ENCODE results near the gene FAM221B. TPM values are rescaled to one million over a fixed set of nuclear protein-coding genes. Genes with fewer than 3 reads are reported as not detected.

Gene FAM221B
- total and polyA plus RNA-seq, 7 donors: 0.03 TPM; not detected in 6

- DNase-seq: no peak
- H3K4me1 ChIP-seq: peaks cover 0 to 30% (median 24%) of the 10 kb centered on the region in 4 donors
- WGBS, 2 donors: 87 to 89% methylated on average over 3 of the region's 3 CpGs
- TF ChIP-seq EP300 (IDR thresholded peaks at IDR 0.05) (no peak), POLR2A (IDR thresholded peaks at IDR 0.05) (no peak), POLR2AphosphoS5 (IDR thresholded peaks at IDR 0.05) (no peak)
- TF ChIP-seq, protein P1, sequence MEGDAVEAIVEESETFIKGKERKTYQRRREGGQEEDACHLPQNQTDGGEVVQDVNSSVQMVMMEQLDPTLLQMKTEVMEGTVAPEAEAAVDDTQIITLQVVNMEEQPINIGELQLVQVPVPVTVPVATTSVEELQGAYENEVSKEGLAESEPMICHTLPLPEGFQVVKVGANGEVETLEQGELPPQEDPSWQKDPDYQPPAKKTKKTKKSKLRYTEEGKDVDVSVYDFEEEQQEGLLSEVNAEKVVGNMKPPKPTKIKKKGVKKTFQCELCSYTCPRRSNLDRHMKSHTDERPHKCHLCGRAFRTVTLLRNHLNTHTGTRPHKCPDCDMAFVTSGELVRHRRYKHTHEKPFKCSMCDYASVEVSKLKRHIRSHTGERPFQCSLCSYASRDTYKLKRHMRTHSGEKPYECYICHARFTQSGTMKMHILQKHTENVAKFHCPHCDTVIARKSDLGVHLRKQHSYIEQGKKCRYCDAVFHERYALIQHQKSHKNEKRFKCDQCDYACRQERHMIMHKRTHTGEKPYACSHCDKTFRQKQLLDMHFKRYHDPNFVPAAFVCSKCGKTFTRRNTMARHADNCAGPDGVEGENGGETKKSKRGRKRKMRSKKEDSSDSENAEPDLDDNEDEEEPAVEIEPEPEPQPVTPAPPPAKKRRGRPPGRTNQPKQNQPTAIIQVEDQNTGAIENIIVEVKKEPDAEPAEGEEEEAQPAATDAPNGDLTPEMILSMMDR (IDR thresholded peaks at IDR 0.05): no peak
- H3K36me3 ChIP-seq: no peaks in the 10 kb centered on the region
- intact Hi-C loops (cut with DNase I): no loop called here
- H3K4me3 ChIP-seq: no peak overlapping the region
- H3K27ac ChIP-seq: peak overlapping the region in 1 of 4 donors; percentile 93
- H3K27me3 ChIP-seq: no peaks in the 10 kb centered on the region
- H3K9me3 ChIP-seq: no peaks in the 10 kb centered on the region
Measured at GRCh38 chr9:35827486-35827885, 1.0 kb downstream of the FAM221B start.

DNA sequence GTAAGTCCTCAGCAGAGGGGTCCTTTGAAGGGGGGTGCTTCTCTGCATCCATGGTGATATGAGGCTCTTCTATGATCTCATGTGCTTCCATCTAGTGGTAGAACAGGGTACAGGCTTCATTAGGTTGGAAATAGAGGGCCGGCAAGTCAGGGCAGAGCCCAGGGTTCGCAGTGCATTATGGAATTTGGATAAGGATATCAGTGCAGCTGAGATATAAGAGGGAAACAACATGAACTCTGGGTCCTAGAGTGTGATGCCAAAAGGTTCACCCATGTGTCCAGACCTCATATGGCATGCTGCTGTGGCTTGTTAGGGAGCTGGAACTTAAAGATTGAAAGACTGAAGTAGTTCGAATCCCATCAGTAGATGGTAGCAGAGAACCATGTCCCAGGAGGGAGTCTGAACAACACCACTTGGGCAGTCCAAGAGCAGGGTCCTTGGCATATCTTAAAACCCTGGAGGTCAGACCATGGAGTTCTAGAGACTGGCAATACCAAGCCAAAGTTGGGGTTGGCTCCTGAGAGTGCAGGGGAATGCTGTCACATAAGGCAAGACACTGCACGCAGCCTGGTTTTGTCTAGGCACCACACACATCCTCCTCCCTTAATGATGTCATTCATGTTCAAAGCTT lies 2.3 kb downstream of the FAM221B start:
- Histone ChIP-seq H3K36me3 (no peaks in the 10 kb centered on the region), H3K27ac (peak overlapping the region in 3 of 4 donors; percentile 8 to 36 (median 18)), H3K4me1 (peaks cover 0 to 25% (median 22%) of the 10 kb centered on the region in 4 donors), H3K9me3 (no peaks in the 10 kb centered on the region), H3K4me3 (no peak overlapping the region), H3K27me3 (no peaks in the 10 kb centered on the region)
- intact Hi-C loops (cut with DNase I): no loop called here
- peak; percentile 39 for DNase-seq
- TF ChIP-seq, protein P1 (IDR thresholded peaks at IDR 0.05): peak; percentile 54 to 85 (median 79)
- no peak for TF ChIP-seq EP300 (IDR thresholded peaks at IDR 0.05)
- 27 to 32% methylated on average over 4 of the region's 4 CpGs for WGBS, 2 donors

DNA sequence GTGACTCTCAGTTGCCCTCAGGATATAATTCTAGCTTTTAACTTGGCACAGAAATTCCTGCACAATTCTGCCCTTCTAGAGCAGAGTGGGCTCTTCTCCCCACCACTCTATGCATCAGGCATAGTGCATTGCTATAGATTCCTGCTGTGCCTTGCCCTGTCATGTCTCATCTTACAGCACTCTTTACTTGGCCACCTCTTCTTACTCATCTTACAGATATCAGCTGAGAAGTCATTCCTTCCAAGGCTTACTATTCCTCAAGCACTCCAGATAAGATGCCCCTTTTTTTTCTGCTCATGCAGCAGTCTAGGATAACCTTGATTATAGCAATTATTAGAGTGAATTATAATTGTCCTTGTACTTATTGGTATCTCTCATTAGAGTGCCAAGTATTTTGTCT lies 5.6 kb downstream of the FAM221B start:
- H3K9me3 ChIP-seq: no peaks in the 10 kb centered on the region
- intact Hi-C loops (cut with DNase I): no loop called here
- TF ChIP-seq, protein P1 (IDR thresholded peaks at IDR 0.05): no peak
- TF ChIP-seq EP300 (IDR thresholded peaks at IDR 0.05) (no peak), POLR2A (IDR thresholded peaks at IDR 0.05) (no peak), POLR2AphosphoS5 (IDR thresholded peaks at IDR 0.05) (no peak)
- H3K4me3 ChIP-seq: no peak overlapping the region
- no peak overlapping the region for H3K27ac ChIP-seq
- H3K36me3 ChIP-seq: no peaks in the 10 kb centered on the region
- peaks cover 0 to 3% (median 0%) of the 10 kb centered on the region in 4 donors for H3K4me1 ChIP-seq
- no peaks in the 10 kb centered on the region for H3K27me3 ChIP-seq
- DNase-seq: no peak

DNA sequence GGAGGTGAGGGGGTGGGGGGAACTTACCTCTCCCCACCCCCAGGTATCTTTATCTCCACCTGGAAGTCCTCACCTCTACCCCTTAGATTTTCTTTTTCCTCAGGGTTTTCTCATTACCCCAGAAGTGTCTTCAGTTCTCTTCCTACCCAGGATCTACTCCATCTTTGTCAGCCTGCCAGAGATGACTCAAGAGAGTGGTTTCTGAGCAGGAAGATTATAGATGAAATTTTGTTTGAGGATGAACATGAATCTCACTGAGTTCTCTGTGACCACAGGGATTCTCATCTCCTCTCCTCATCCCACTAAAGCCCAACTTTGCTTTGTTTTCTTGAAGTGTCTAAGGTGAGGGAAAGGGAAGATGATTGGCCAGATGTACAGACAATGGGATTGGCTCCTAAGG lies 8.5 kb downstream of the FAM221B start:
- Histone ChIP-seq H3K36me3 (no peaks in the 10 kb centered on the region), H3K4me1 (no peaks in the 10 kb centered on the region), H3K27me3 (no peaks in the 10 kb centered on the region), H3K9me3 (no peaks in the 10 kb centered on the region), H3K4me3 (no peak overlapping the region), H3K27ac (no peak overlapping the region)
- TF ChIP-seq, protein P1 (IDR thresholded peaks at IDR 0.05): no peak
- TF ChIP-seq EP300 (IDR thresholded peaks at IDR 0.05): no peak
- TF ChIP-seq POLR2A (IDR thresholded peaks at IDR 0.05): no peak
- TF ChIP-seq POLR2AphosphoS5 (IDR thresholded peaks at IDR 0.05): no peak
- DNase-seq: no peak
- intact Hi-C loops (cut with DNase I): no loop called here

- no peak for DNase-seq
- no peak overlapping the region for H3K4me3 ChIP-seq
- H3K36me3 ChIP-seq: no peaks in the 10 kb centered on the region
- intact Hi-C loops (cut with DNase I): no loop called here
- WGBS, 2 donors: 87 to 93% methylated on average over 3 of the region's 3 CpGs
- H3K9me3 ChIP-seq: no peaks in the 10 kb centered on the region
- H3K4me1 ChIP-seq: peaks cover 0 to 13% (median 10%) of the 10 kb centered on the region in 4 donors
- TF ChIP-seq, protein P1 (IDR thresholded peaks at IDR 0.05): no peak
- TF ChIP-seq POLR2A (IDR thresholded peaks at IDR 0.05) (no peak), EP300 (IDR thresholded peaks at IDR 0.05) (no peak), POLR2AphosphoS5 (IDR thresholded peaks at IDR 0.05) (no peak)
- no peaks in the 10 kb centered on the region for H3K27me3 ChIP-seq
- H3K27ac ChIP-seq: no peak overlapping the region
Measured at GRCh38 chr9:35818341-35818740, 10.2 kb downstream of the FAM221B start.

Measured in sigmoid colon (tissue), 7 donors.